HepG2 (cell line): Measurements from ENCODE around the gene PARK7. TPM values are rescaled to one million over a fixed set of nuclear protein-coding genes. Genes with fewer than 3 reads are reported as not detected.
A peak's percentile ranks its signal among the peaks of the same experiment; 100 is the strongest.

Experiments used
- CHCHD3 ChIP-seq: sonication (generic); formaldehyde crosslinking; IDR thresholded peaks from 2 replicates; pipeline ENCODE4 v1.8.0; 2022; ENCODE audit warnings: mild to moderate bottlenecking, missing genetic modification reagents, moderate library complexity
- E2F1 ChIP-seq: sonication (generic); formaldehyde crosslinking; IDR thresholded peaks from 2 replicates; pipeline ENCODE4 v1.5.0; 2020; ENCODE audit warnings: missing genetic modification reagents
- GTF3A ChIP-seq: sonication (generic); formaldehyde crosslinking; conservative IDR thresholded peaks from 2 replicates; pipeline ENCODE4 v1.4.0; 2020; ENCODE audit warnings: mild to moderate bottlenecking, missing genetic modification reagents
- HDAC1 ChIP-seq: sonication (generic); formaldehyde crosslinking; IDR thresholded peaks from 2 replicates; pipeline ENCODE4 v1.5.1; 2020; ENCODE audit warnings: mild to moderate bottlenecking, missing genetic modification reagents
- HMGXB4 ChIP-seq, 2 experiments: sonication (generic) in 1 of 2; formaldehyde crosslinking in 1 of 2; IDR thresholded peaks; 2 replicates each; pipeline versions ENCODE4 v1.4.0 to v1.6.1; 2018 to 2020; ENCODE audit warnings: missing genetic modification reagents in 2 of 2, borderline replicate concordance in 1 of 2, low read depth in 1 of 2, mild to moderate bottlenecking in 1 of 2, missing biosample characterization in 1 of 2
- HOXD1 ChIP-seq: sonication (generic); formaldehyde crosslinking; IDR thresholded peaks from 2 replicates; pipeline ENCODE4 v1.5.0; 2020; ENCODE audit warnings: missing genetic modification reagents
- IKZF5 ChIP-seq: IDR thresholded peaks from 2 replicates; pipeline ENCODE4 v1.6.1; 2018; ENCODE audit warnings: missing genetic modification reagents, mild to moderate bottlenecking, missing compliant biosample characterization
- KDM2A ChIP-seq: sonication (generic); formaldehyde crosslinking; IDR thresholded peaks from 2 replicates; pipeline ENCODE4 v1.4.0; 2020; ENCODE audit warnings: low read depth, missing genetic modification reagents, borderline replicate concordance
- KDM5B ChIP-seq: sonication (generic); formaldehyde crosslinking; IDR thresholded peaks from 2 replicates; pipeline ENCODE4 v1.4.0; 2020; ENCODE audit warnings: missing genetic modification reagents, mild to moderate bottlenecking, borderline replicate concordance
- NFE2 ChIP-seq: sonication (generic); formaldehyde crosslinking; IDR thresholded peaks from 2 replicates; pipeline ENCODE4 v1.4.0; 2020; ENCODE audit warnings: missing genetic modification reagents
- NONO ChIP-seq, 2 experiments: fragments of 450-650 bp in 1 of 2; sonication (generic) in 1 of 2; formaldehyde crosslinking in 1 of 2; IDR thresholded peaks in 1 of 2; conservative IDR thresholded peaks in 1 of 2; 2 replicates each; pipeline versions ENCODE4 v1.6.1 to v1.8.0; 2017 to 2022; ENCODE audit warnings: mild to moderate bottlenecking in 1 of 2, missing genetic modification reagents in 1 of 2, moderate library complexity in 1 of 2
- NR1H2 ChIP-seq: sonication (generic); formaldehyde crosslinking; IDR thresholded peaks from 2 replicates; pipeline ENCODE4 v1.8.1; 2022; ENCODE audit warnings: low read depth, missing genetic modification reagents, borderline replicate concordance
- SMAD3 ChIP-seq: sonication (generic); formaldehyde crosslinking; IDR thresholded peaks from 2 replicates; pipeline ENCODE4 v1.4.0; 2020; ENCODE audit warnings: missing genetic modification reagents
- SMAD9 ChIP-seq: sonication (generic); formaldehyde crosslinking; IDR thresholded peaks from 2 replicates; pipeline ENCODE4 v1.5.1; 2020; ENCODE audit warnings: mild to moderate bottlenecking, missing genetic modification reagents
- SNAI1 ChIP-seq: sonication (generic); formaldehyde crosslinking; IDR thresholded peaks from 2 replicates; pipeline ENCODE4 v1.5.0; 2020; ENCODE audit warnings: mild to moderate bottlenecking, missing genetic modification reagents, borderline replicate concordance
- SP1 ChIP-seq, 2 experiments: fragments of 450-650 bp in 1 of 2; sonication (generic) in 1 of 2; formaldehyde crosslinking in 1 of 2; IDR thresholded peaks; 2 replicates each; pipeline versions ENCODE4 v1.4.0 to v1.6.1; 2016 to 2020; ENCODE audit warnings: missing genetic modification reagents in 1 of 2
- TAF1 ChIP-seq: sonication (generic); formaldehyde crosslinking; IDR thresholded peaks from 2 replicates; pipeline ENCODE4 v1.4.0; 2020; ENCODE audit warnings: missing genetic modification reagents
- THAP7 ChIP-seq: sonication (generic); formaldehyde crosslinking; IDR thresholded peaks from 2 replicates; pipeline ENCODE4 v1.8.1; 2023; ENCODE audit warnings: mild to moderate bottlenecking, missing genetic modification reagents
- ZNF143 ChIP-seq: sonication (generic); formaldehyde crosslinking; IDR thresholded peaks from 2 replicates; pipeline ENCODE4 v1.4.0; 2020; ENCODE audit warnings: missing genetic modification reagents
- ZNF292 ChIP-seq: sonication (generic); formaldehyde crosslinking; IDR thresholded peaks from 2 replicates; pipeline ENCODE4 v1.8.1; 2022; ENCODE audit warnings: mild to moderate bottlenecking, low read depth, missing genetic modification reagents, borderline replicate concordance
- ZNF572 ChIP-seq: sonication (generic); formaldehyde crosslinking; IDR thresholded peaks from 2 replicates; pipeline ENCODE4 v1.5.1; 2020; ENCODE audit warnings: mild to moderate bottlenecking, missing genetic modification reagents
- ZNF747 ChIP-seq: sonication (generic); formaldehyde crosslinking; IDR thresholded peaks from 2 replicates; pipeline ENCODE4 v1.8.1; 2023; ENCODE audit warnings: missing genetic modification reagents, mild to moderate bottlenecking, borderline replicate concordance
- ZNF781 ChIP-seq: sonication (generic); formaldehyde crosslinking; IDR thresholded peaks from 2 replicates; pipeline ENCODE4 v1.5.1; 2020; ENCODE audit warnings: borderline replicate concordance, mild to moderate bottlenecking, missing genetic modification reagents; ENCODE audit errors: not compliant biosample characterization
- ZNF83 ChIP-seq: sonication (generic); formaldehyde crosslinking; IDR thresholded peaks from 2 replicates; pipeline ENCODE4 v1.4.0; 2020; ENCODE audit warnings: missing genetic modification reagents, mild to moderate bottlenecking, borderline replicate concordance
- polyA plus RNA-seq, 8 experiments: library from polyadenylated mRNA; depleted of rRNA in 3 of 8; stranded (reverse) in 7 of 8; unstranded in 1 of 8; fragments of >200 nt; fragmentation: Illumina TruSeq in 4 of 8; extraction: Trizol in 4 of 8; gene quantifications; 2 replicates each; pipeline versions ENCODE4 v1.2.1 to v1.2.3, GENCODE V29; 2011 to 2016; ENCODE audit warnings: low read depth in 4 of 8, missing spikeins in 1 of 8, mixed read lengths in 1 of 8; ENCODE audit not compliant: insufficient read depth in 1 of 8
- total RNA-seq, 5 experiments: library from RNA; depleted of rRNA; stranded (reverse); fragments of >200 nt; fragmentation: Illumina TruSeq; extraction: Trizol; gene quantifications; 2 replicates each; pipeline ENCODE4 v1.2.3, GENCODE V29; 2016; ENCODE audit warnings: low read depth in 1 of 5

Gene PARK7
- total and polyA plus RNA-seq, 2 of the 13 experiments (the other 11 are each of a cell fraction or from before 2014, with no cell fraction given) = 212 to 296 TPM

GRCh38 chr1:7953850-7954609 is 7.5 kb upstream of the PARK7 start (continued):
- TF ChIP-seq HMGXB4 (CRISPR knock-in tag; IDR thresholded peaks at IDR 0.05; ENCODE audit: borderline replicate concordance in 1 of 2, low read depth in 1 of 2) (peak; percentile 17 to 27; a peak in 1 of 4 replicates), HOXD1 (CRISPR knock-in tag) (no peak), NR1H2 (0 out of 2 replicates have a peak, but pooled peaks have one; percentile 74), SNAI1 (CRISPR knock-in tag) (peak; percentile 78; the same call in 1 of the 2 replicates), ZNF781 (CRISPR knock-in tag) (no peak), THAP7 (peak; percentile 89; the same call in 1 of the 2 replicates), KDM2A (CRISPR knock-in tag) (peak; percentile 84), E2F1 (CRISPR knock-in tag) (no peak), NFE2 (CRISPR knock-in tag) (no peak), SMAD3 (CRISPR knock-in tag) (no peak), SP1 (IDR thresholded peaks at IDR 0.05) (no peak), SP1 (CRISPR knock-in tag; IDR thresholded peaks at IDR 0.05) (peak; percentile 58; the same call in 1 of the 2 replicates), IKZF5 (CRISPR knock-in tag) (peak; percentile 70), SMAD9 (CRISPR knock-in tag) (no peak), HDAC1 (CRISPR knock-in tag) (peak; percentile 68; the same call in 1 of the 2 replicates), ZNF143 (CRISPR knock-in tag) (peak; percentile 83), TAF1 (CRISPR knock-in tag) (peak; percentile 79), KDM5B (CRISPR knock-in tag) (peak; percentile 42; the same call in 1 of the 2 replicates), ZNF572 (CRISPR knock-in tag) (no peak), GTF3A (no peak), ZNF292 (CRISPR knock-in tag) (peak; percentile 38; the same call in 1 of the 2 replicates), ZNF83 (no peak), NONO (IDR thresholded peaks at IDR 0.05) (no peak), NONO (CRISPR knock-in tag; conservative IDR thresholded peaks at IDR 0.05) (peak; percentile 57; the same call in 1 of the 2 replicates), CHCHD3 (CRISPR knock-in tag) (no peak), ZNF747 (peak; percentile 76; the same call in 1 of the 2 replicates)
